ENCODE measurements around the gene SEH1L. TPM values are rescaled to one million over a fixed set of nuclear protein-coding genes. Genes with fewer than 3 reads are reported as not detected.

Gene SEH1L
- total and polyA plus RNA-seq, 10 of the 15 experiments (the other 5 are each of a cell fraction or from before 2014, with no cell fraction given), result 27.5 to 109 (median 52.8) TPM

DNA sequence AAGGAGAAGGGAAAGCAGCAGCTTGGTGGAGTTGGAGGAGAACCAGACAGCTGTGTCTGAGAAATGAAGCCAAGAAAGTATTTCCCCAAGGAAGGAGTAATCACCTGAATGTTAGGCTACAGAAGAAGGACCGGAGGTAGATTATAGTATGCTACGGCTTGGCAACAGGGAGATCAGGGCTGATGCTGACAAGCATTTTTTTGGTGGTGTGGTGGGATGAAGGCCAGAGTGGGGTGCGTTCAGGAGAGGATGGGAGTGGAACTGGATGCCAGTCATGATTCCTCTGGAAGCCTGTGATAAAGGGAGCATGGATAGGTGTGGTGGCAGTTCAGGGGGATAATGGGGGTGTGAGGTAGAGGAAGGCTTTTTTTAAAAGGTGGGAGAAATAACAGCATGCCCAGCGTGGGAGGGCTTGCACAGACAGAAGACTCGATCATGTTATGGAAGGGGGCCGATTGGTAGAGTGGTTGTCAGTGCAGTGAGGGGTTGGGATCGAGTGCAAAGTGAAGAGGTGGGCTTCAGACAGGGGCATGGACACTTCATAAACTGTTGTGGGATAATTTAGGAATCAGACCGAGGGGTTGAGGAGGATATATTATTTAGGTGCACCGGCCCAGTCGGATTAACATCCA lies 49.0 kb downstream of the SEH1L start:
- Histone ChIP-seq H3K79me2 (ENCODE audit: control insufficient read depth, insufficient read depth, low read length) (peaks cover 93% of the 10 kb centered on the region), H3K9ac (ENCODE audit: control insufficient read depth, insufficient read depth, low read length) (no peak overlapping the region), H3K4me3 (peak overlapping the region; percentile 19; the same call in 1 of the 2 replicates), H3K4me2 (ENCODE audit: control insufficient read depth, insufficient read depth) (peak overlapping the region; percentile 78), H3K27me3 (replicated peaks in 1 of 2; ENCODE audit: control insufficient read depth in 2 of 2, insufficient read depth in 2 of 2, low read length in 1 of 2) (no peaks in the 10 kb centered on the region), H3K36me3 (ENCODE audit: control insufficient read depth in 2 of 2, insufficient read depth in 2 of 2, low read length in 1 of 2) (peaks cover 1 to 7% of the 10 kb centered on the region in 2 experiments), H3K9me3 (replicated peaks; ENCODE audit: control insufficient read depth, insufficient read depth, low read length) (no peaks in the 10 kb centered on the region; the same call in 2 of the 3 replicates), H2AFZ (ENCODE audit: control insufficient read depth, low read depth, low read length) (no peak overlapping the region), H3K4me1 (ENCODE audit: control insufficient read depth, insufficient read depth, low read length) (peaks cover 33% of the 10 kb centered on the region), H3K27ac (ENCODE audit: control insufficient read depth, insufficient read depth) (peak overlapping the region; percentile 49), H4K20me1 (ENCODE audit: control insufficient read depth, insufficient read depth) (no peaks in the 10 kb centered on the region)
- in situ Hi-C loops (cut with MboI) (no loop called here), intact Hi-C loops (cut with micrococcal nuclease; ENCODE audit: unreplicated experiment) (loop anchor here (10.0 kb wide), 2 partner anchors 568 to 738 kb away; no protein-coding TSS in a partner anchor)
- ChIA-PET RAD21 (ENCODE audit: unreplicated experiment) (interaction anchor here (0.6 kb wide), 1 partner anchor 77 kb away, joined by 5 read pairs; no protein-coding TSS in a partner anchor), SMC1A (ENCODE audit: uncharacterized antibody, unreplicated experiment) (interaction anchor here (0.8 to 1.1 kb wide), 2 partner anchors 12 to 137 kb away, joined by 3 read pairs; no protein-coding TSS in a partner anchor), CTCF (interaction anchor here (0.5 to 2.4 kb wide), 4 partner anchors 9 to 203 kb away, joined by 3 to 8 read pairs (median 6); no protein-coding TSS in a partner anchor), POLR2A (interaction anchor here (0.6 to 1.7 kb wide), 3 partner anchors 8 to 293 kb away, joined by 3 to 11 read pairs (median 6); partner anchors contain the start of gene SEH1L)
- DNase-seq (ENCODE audit: low read depth, low spot score) (no peak), ATAC-seq (no peak), FAIRE-seq (no peak)
- no TSS peak for BruUV-seq (replicated peaks)
- WGBS (ENCODE audit: insufficient coverage, insufficient replicate concordance, low lambda C conversion rate, missing lambda C conversion rate), result 91% methylated on average over 10 of the region's 10 CpGs
- TF ChIP-seq, protein P1, sequence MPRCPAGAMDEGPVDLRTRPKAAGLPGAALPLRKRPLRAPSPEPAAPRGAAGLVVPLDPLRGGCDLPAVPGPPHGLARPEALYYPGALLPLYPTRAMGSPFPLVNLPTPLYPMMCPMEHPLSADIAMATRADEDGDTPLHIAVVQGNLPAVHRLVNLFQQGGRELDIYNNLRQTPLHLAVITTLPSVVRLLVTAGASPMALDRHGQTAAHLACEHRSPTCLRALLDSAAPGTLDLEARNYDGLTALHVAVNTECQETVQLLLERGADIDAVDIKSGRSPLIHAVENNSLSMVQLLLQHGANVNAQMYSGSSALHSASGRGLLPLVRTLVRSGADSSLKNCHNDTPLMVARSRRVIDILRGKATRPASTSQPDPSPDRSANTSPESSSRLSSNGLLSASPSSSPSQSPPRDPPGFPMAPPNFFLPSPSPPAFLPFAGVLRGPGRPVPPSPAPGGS (IDR thresholded peaks at IDR 0.05; ENCODE audit: borderline replicate concordance, insufficient read depth, low read depth, low read length, poor library complexity, severe bottlenecking), result no peak
- TF ChIP-seq, protein P2, sequence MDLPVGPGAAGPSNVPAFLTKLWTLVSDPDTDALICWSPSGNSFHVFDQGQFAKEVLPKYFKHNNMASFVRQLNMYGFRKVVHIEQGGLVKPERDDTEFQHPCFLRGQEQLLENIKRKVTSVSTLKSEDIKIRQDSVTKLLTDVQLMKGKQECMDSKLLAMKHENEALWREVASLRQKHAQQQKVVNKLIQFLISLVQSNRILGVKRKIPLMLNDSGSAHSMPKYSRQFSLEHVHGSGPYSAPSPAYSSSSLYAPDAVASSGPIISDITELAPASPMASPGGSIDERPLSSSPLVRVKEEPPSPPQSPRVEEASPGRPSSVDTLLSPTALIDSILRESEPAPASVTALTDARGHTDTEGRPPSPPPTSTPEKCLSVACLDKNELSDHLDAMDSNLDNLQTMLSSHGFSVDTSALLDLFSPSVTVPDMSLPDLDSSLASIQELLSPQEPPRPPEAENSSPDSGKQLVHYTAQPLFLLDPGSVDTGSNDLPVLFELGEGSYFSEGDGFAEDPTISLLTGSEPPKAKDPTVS (IDR thresholded peaks at IDR 0.05; ENCODE audit: low read depth, low read length), result no peak
- TF ChIP-seq, protein P3, sequence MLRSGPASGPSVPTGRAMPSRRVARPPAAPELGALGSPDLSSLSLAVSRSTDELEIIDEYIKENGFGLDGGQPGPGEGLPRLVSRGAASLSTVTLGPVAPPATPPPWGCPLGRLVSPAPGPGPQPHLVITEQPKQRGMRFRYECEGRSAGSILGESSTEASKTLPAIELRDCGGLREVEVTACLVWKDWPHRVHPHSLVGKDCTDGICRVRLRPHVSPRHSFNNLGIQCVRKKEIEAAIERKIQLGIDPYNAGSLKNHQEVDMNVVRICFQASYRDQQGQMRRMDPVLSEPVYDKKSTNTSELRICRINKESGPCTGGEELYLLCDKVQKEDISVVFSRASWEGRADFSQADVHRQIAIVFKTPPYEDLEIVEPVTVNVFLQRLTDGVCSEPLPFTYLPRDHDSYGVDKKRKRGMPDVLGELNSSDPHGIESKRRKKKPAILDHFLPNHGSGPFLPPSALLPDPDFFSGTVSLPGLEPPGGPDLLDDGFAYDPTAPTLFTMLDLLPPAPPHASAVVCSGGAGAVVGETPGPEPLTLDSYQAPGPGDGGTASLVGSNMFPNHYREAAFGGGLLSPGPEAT (IDR thresholded peaks at IDR 0.05; ENCODE audit: low read depth), result no peak
- no peak for TF ChIP-seq EP300 (IDR thresholded peaks at IDR 0.05; ENCODE audit: borderline replicate concordance in 1 of 2, control insufficient read depth in 1 of 2, low read depth in 2 of 2, low read length in 2 of 2)
- no peak for TF ChIP-seq BACH1 (IDR thresholded peaks at IDR 0.05; ENCODE audit: borderline replicate concordance)
- no peak for TF ChIP-seq NRF1 (conservative IDR thresholded peaks at IDR 0.05; ENCODE audit: low read depth, low read length)
- TF ChIP-seq, protein P4, sequence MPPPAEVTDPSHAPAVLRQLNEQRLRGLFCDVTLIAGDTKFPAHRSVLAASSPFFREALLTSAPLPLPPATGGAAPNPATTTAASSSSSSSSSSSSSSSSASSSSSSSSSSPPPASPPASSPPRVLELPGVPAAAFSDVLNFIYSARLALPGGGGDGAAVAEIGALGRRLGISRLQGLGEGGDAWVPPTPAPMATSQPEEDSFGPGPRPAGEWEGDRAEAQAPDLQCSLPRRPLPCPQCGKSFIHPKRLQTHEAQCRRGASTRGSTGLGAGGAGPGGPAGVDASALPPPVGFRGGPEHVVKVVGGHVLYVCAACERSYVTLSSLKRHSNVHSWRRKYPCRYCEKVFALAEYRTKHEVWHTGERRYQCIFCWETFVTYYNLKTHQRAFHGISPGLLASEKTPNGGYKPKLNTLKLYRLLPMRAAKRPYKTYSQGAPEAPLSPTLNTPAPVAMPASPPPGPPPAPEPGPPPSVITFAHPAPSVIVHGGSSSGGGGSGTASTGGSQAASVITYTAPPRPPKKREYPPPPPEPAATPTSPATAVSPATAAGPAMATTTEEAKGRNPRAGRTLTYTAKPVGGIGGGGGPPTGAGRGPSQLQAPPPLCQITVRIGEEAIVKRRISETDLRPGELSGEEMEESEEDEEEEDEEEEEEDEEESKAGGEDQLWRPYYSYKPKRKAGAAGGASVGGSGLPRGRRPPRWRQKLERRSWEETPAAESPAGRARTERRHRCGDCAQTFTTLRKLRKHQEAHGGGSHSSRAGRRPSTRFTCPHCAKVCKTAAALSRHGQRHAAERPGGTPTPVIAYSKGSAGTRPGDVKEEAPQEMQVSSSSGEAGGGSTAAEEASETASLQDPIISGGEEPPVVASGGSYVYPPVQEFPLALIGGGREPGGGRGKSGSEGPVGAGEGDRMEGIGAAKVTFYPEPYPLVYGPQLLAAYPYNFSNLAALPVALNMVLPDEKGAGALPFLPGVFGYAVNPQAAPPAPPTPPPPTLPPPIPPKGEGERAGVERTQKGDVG (CRISPR knock-in tag; IDR thresholded peaks at IDR 0.05), result no peak
- TF ChIP-seq, protein P5, sequence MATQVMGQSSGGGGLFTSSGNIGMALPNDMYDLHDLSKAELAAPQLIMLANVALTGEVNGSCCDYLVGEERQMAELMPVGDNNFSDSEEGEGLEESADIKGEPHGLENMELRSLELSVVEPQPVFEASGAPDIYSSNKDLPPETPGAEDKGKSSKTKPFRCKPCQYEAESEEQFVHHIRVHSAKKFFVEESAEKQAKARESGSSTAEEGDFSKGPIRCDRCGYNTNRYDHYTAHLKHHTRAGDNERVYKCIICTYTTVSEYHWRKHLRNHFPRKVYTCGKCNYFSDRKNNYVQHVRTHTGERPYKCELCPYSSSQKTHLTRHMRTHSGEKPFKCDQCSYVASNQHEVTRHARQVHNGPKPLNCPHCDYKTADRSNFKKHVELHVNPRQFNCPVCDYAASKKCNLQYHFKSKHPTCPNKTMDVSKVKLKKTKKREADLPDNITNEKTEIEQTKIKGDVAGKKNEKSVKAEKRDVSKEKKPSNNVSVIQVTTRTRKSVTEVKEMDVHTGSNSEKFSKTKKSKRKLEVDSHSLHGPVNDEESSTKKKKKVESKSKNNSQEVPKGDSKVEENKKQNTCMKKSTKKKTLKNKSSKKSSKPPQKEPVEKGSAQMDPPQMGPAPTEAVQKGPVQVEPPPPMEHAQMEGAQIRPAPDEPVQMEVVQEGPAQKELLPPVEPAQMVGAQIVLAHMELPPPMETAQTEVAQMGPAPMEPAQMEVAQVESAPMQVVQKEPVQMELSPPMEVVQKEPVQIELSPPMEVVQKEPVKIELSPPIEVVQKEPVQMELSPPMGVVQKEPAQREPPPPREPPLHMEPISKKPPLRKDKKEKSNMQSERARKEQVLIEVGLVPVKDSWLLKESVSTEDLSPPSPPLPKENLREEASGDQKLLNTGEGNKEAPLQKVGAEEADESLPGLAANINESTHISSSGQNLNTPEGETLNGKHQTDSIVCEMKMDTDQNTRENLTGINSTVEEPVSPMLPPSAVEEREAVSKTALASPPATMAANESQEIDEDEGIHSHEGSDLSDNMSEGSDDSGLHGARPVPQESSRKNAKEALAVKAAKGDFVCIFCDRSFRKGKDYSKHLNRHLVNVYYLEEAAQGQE (IDR thresholded peaks at IDR 0.05; ENCODE audit: low read depth, low read length), result no peak
- TF ChIP-seq HCFC1 (IDR thresholded peaks at IDR 0.05; ENCODE audit: low read length), result no peak
